GM12878 (cell line): ENCODE measurements around the gene SLC12A3. TPM values are rescaled to one million over a fixed set of nuclear protein-coding genes. Genes with fewer than 3 reads are reported as not detected.

Experiments
- ATAC-seq: fragments of 200-7000 bp; cut with Tn5 transposase; 3 replicates; pipeline ENCODE4 v1.9.1; 2020; ENCODE audit warnings: mild to moderate bottlenecking, moderate library complexity
- BruUV-seq: library from RNA; stranded (reverse); fragments of 400-500 nt; replicated peaks from 2 replicates; lab custom pipeline; 2021; lab: Mats Ljungman, UMichigan
- CTCF ChIA-PET: fragments of 300-600 bp; sonication (Branson Sonifier 250); formaldehyde crosslinking; extraction: SDS; loops from one replicate; lab custom pipeline; 2021; ENCODE audit warnings: inconsistent platforms; lab: Yijun Ruan, JAX
- POLR2A ChIA-PET: fragments of 350-600 bp; formaldehyde crosslinking; extraction: SDS; loops from one replicate; lab custom pipeline; 2021; ENCODE audit warnings: inconsistent platforms; lab: Charles Lee
- RAD21 ChIA-PET: fragments of 300-600 bp; sonication (Branson Sonifier 250); formaldehyde crosslinking; loops from one replicate; lab custom pipeline; 2023; ENCODE audit warnings: antibody characterized with exemption; ENCODE audit not compliant: unreplicated experiment; lab: Charles Lee
- SMC1A ChIA-PET: fragments of 300-600 bp; sonication (Branson Sonifier 250); formaldehyde crosslinking; loops from one replicate; lab custom pipeline; 2023; ENCODE audit not compliant: unreplicated experiment, uncharacterized antibody; lab: Charles Lee
- DNase-seq: peaks from one replicate; pipeline ENCODE4 v3.0.0-alpha.2; 2011; ENCODE audit warnings: low read depth, low spot score
- FAIRE-seq: peaks from 3 replicates; lab custom pipeline; 2011; peaks lifted over from hg19 to GRCh38; lab: Jason Lieb, UNC
- H2AFZ ChIP-seq: 2 replicates; pipeline ENCODE4 v1.6.0; 2011; ENCODE audit warnings: low read depth, low read length, control low read depth; ENCODE audit not compliant: control insufficient read depth
- H3K27ac ChIP-seq: 2 replicates; pipeline ENCODE4 v1.5.1; 2011; ENCODE audit warnings: control low read depth; ENCODE audit not compliant: control insufficient read depth, insufficient read depth
- H3K27me3 ChIP-seq, 2 experiments: replicated peaks in 1 of 2; 2 replicates each; pipeline versions ENCODE4 v1.6.0 to v1.6.1; 2011; ENCODE audit warnings: low read length in 1 of 2; ENCODE audit not compliant: control insufficient read depth in 2 of 2, insufficient read depth in 2 of 2
- H3K36me3 ChIP-seq, 2 experiments: 2 replicates each; pipeline ENCODE4 v1.5.1; 2011; ENCODE audit warnings: low read length in 1 of 2; ENCODE audit not compliant: control insufficient read depth in 2 of 2, insufficient read depth in 2 of 2
- H3K4me1 ChIP-seq: 2 replicates; pipeline ENCODE4 v1.6.1; 2011; ENCODE audit warnings: mild to moderate bottlenecking, low read length, moderate library complexity, mixed read lengths; ENCODE audit not compliant: control insufficient read depth, insufficient read depth
- H3K4me2 ChIP-seq: 2 replicates; pipeline ENCODE4 v1.6.0; 2011; ENCODE audit warnings: control low read depth; ENCODE audit not compliant: control insufficient read depth, insufficient read depth
- H3K4me3 ChIP-seq: fragments of 200-600 bp; sonication (generic); 2 replicates; pipeline ENCODE4 v1.5.1; 2016
- H3K79me2 ChIP-seq: 2 replicates; pipeline ENCODE4 v1.6.0; 2011; ENCODE audit warnings: low read length; ENCODE audit not compliant: control insufficient read depth, insufficient read depth
- H3K9ac ChIP-seq: 2 replicates; pipeline ENCODE4 v1.8.0; 2011; ENCODE audit warnings: low read length, control low read depth, mixed read lengths; ENCODE audit not compliant: control insufficient read depth, insufficient read depth
- H3K9me3 ChIP-seq: replicated peaks from 3 replicates; pipeline ENCODE4 v1.5.1; 2011; ENCODE audit warnings: mild to moderate bottlenecking, low read length; ENCODE audit not compliant: control insufficient read depth, insufficient read depth
- H4K20me1 ChIP-seq: 2 replicates; pipeline ENCODE4 v1.6.0; 2011; ENCODE audit not compliant: control insufficient read depth, insufficient read depth
- BACH1 ChIP-seq: fragments of 450-650 bp; IDR thresholded peaks from 2 replicates; pipeline ENCODE4 v1.6.1; 2017; ENCODE audit warnings: mild to moderate bottlenecking, borderline replicate concordance
- CBX5 ChIP-seq: sonication (generic); IDR thresholded peaks from 2 replicates; pipeline ENCODE4 v1.6.1; 2016; ENCODE audit warnings: low read depth, moderate library complexity, mild to moderate bottlenecking, inconsistent platforms
- CHD2 ChIP-seq: IDR thresholded peaks from 2 replicates; pipeline ENCODE4 v1.6.1; 2011; ENCODE audit warnings: low read depth, low read length, improper control_type of control experiment, borderline replicate concordance
- HDAC6 ChIP-seq: fragments of 200-600 bp; sonication (generic); IDR thresholded peaks from one replicate; pipeline ENCODE4 v1.8.0; 2017; ENCODE audit warnings: antibody characterized with exemption; ENCODE audit not compliant: unreplicated experiment
- JUNB ChIP-seq: IDR thresholded peaks from 2 replicates; pipeline ENCODE4 v1.6.1; 2016; ENCODE audit warnings: antibody characterized with exemption, mild to moderate bottlenecking
- PAX8 ChIP-seq: fragments of 450-650 bp; IDR thresholded peaks from 2 replicates; pipeline ENCODE4 v1.6.1; 2017; ENCODE audit warnings: mild to moderate bottlenecking, moderate library complexity
- POLR2AphosphoS5 ChIP-seq: IDR thresholded peaks from 2 replicates; pipeline ENCODE4 v1.6.1; 2011; ENCODE audit warnings: mild to moderate bottlenecking, low read length, inconsistent platforms
- WGBS: methylation state at CpG from one replicate; pipeline ENCODE4 v1.1.6; 2016; ENCODE audit warnings: low lambda C conversion rate; ENCODE audit not compliant: insufficient replicate concordance, insufficient coverage; ENCODE audit errors: missing lambda C conversion rate; 5-methylcytosine and 5-hydroxymethylcytosine counted together
- in situ Hi-C: fragments of 300-500 bp; cut with MboI; formaldehyde crosslinking; loops from 9 replicates; pipeline ENCODE4 v1.14.3; 2018; ENCODE audit warnings: mixed read lengths
- intact Hi-C: fragments of 100-400 bp; cut with micrococcal nuclease; formaldehyde crosslinking; loops from one replicate; pipeline ENCODE4 v1.14.2; 2022; ENCODE audit not compliant: unreplicated experiment
- polyA plus RNA-seq, 11 experiments: library from polyadenylated mRNA; depleted of rRNA in 4 of 11; unstranded in 6 of 11; stranded (reverse) in 5 of 11; fragments of >200 nt; fragmentation: Nextera tagmentation in 4 of 11; fragmentation: Illumina TruSeq in 1 of 11; extraction: Ambion mirVana in 4 of 11; extraction: Trizol in 1 of 11; gene quantifications; 1 replicate in 1 of 11; 2 replicates in 10 of 11; pipeline versions ENCODE4 v1.2.1 to v1.2.3, GENCODE V29; 2011 to 2016; ENCODE audit warnings: inconsistent platforms in 2 of 11, missing spikeins in 2 of 11, low read depth in 1 of 11
- total RNA-seq, 4 experiments: library from RNA; depleted of rRNA in 3 of 4; stranded (reverse); fragments of >200 nt in 3 of 4; fragmentation: Illumina TruSeq in 1 of 4; extraction: Trizol in 1 of 4; gene quantifications; 2 replicates each; pipeline versions ENCODE4 v1.2.1 to v1.2.3, GENCODE V29; 2013 to 2021

SLC12A3 gene
- total and polyA plus RNA-seq, 10 of the 15 experiments (the other 5 are each of a cell fraction or from before 2014, with no cell fraction given) = 0.05 to 6.3 (median 3.1) TPM

GRCh38 chr16:56892705-56893104 lies 27.7 kb downstream of the SLC12A3 start:
- WGBS = 60% methylated on average over 12 of the region's 14 CpGs
- SMC1A ChIA-PET = interaction anchor here (1.3 to 1.6 kb wide), 5 partner anchors 20 to 58 kb away, joined by 3 to 4 read pairs (median 4); no protein-coding TSS in a partner anchor
- no peak for FAIRE-seq

GRCh38 chr16:56894331-56894917 lies 29.4 kb downstream of the SLC12A3 start:
- Histone ChIP-seq H3K9ac (no peak overlapping the region), H3K79me2 (no peaks in the 10 kb centered on the region), H3K4me2 (no peak overlapping the region), H3K36me3 (no peaks in the 10 kb centered on the region), H4K20me1 (no peaks in the 10 kb centered on the region), H3K4me1 (peaks cover 11% of the 10 kb centered on the region), H3K9me3 (no peaks in the 10 kb centered on the region), H3K27ac (no peak overlapping the region), H3K27me3 (no peaks in the 10 kb centered on the region), H3K4me3 (no peak overlapping the region), H2AFZ (no peak overlapping the region)
- BruUV-seq = no TSS peak
- SMC1A ChIA-PET = interaction anchor here (1.0 to 1.6 kb wide), 6 partner anchors 10 to 36 kb away, joined by 3 to 4 read pairs (median 4); no protein-coding TSS in a partner anchor
- WGBS = 72% methylated on average over 12 of the region's 12 CpGs
- ATAC-seq (no peak), DNase-seq (no peak), FAIRE-seq (no peak)
- POLR2A ChIA-PET = interaction anchor here (1.2 to 1.7 kb wide), 2 partner anchors 17 to 39 kb away, joined by 3 to 8 read pairs; no protein-coding TSS in a partner anchor
- in situ Hi-C loops (no loop called here), intact Hi-C loops (no loop called here)
- CTCF ChIA-PET = interaction anchor here (0.6 kb wide), 1 partner anchor 23 kb away, joined by 3 read pairs; no protein-coding TSS in a partner anchor
- TF ChIP-seq BACH1 = no peak
- no peak for TF ChIP-seq POLR2AphosphoS5
- no peak for TF ChIP-seq CBX5
- no peak for TF ChIP-seq CHD2
- TF ChIP-seq HDAC6 = no peak
- no peak for TF ChIP-seq PAX8
- RAD21 ChIA-PET = interaction anchor here (0.9 kb wide), 1 partner anchor 36 kb away, joined by 3 read pairs; no protein-coding TSS in a partner anchor

More at GRCh38 chr16:56892705-56893104, 27.7 kb downstream of the SLC12A3 start:
- DNase-seq = no peak
- Histone ChIP-seq H4K20me1 (no peaks in the 10 kb centered on the region), H3K27ac (no peak overlapping the region), H3K4me3 (no peak overlapping the region), H3K36me3 (no peaks in the 10 kb centered on the region), H3K9ac (no peak overlapping the region), H3K4me1 (peaks cover 8% of the 10 kb centered on the region), H3K4me2 (no peak overlapping the region), H3K9me3 (no peaks in the 10 kb centered on the region), H3K79me2 (no peaks in the 10 kb centered on the region), H2AFZ (no peak overlapping the region), H3K27me3 (no peaks in the 10 kb centered on the region)
- no TSS peak for BruUV-seq
- ChIA-PET RAD21 (no interaction called here), CTCF (interaction anchor here (0.9 to 1.2 kb wide), 2 partner anchors 24 to 59 kb away, joined by 3 to 4 read pairs; no protein-coding TSS in a partner anchor), POLR2A (interaction anchor here (1.7 kb wide), 1 partner anchor 41 kb away, joined by 8 read pairs; no protein-coding TSS in a partner anchor)
- no peak for TF ChIP-seq JUNB
- intact Hi-C loops = no loop called here
- in situ Hi-C loops = no loop called here
- ATAC-seq = no peak
